ENCODE results near the gene SMIM5. TPM values are rescaled to one million over a fixed set of nuclear protein-coding genes. Genes with fewer than 3 reads are reported as not detected.
A peak's percentile ranks its signal among the peaks of the same experiment; 100 is the strongest.

The SMIM5 gene
- total RNA-seq, 1 donor from 2014 or later: not detected

GRCh38 chr17:75684924-75685323 lies 51.7 kb downstream of the SMIM5 start:
- Mint-ChIP-seq H3K4me3 (no peak overlapping the region), H3K4me1 (peaks cover 3% of the 10 kb centered on the region), H3K36me3 (peaks cover 9% of the 10 kb centered on the region), H3K9me3 (no peaks in the 10 kb centered on the region), H3K27ac (peak overlapping the region; percentile 16), H3K27me3 (ENCODE audit: insufficient read depth, low read depth) (no peaks in the 10 kb centered on the region)
- H3K4me1 ChIP-seq: peaks cover 17% of the 10 kb centered on the region
- TF ChIP-seq EZH2phosphoT487 (IDR thresholded peaks at IDR 0.05) (no peak), EZH2 (IDR thresholded peaks at IDR 0.05) (no peak), CTCF (IDR thresholded peaks at IDR 0.05) (no peak)
- DNase-seq (ENCODE audit: low spot score): no peak
- no peak overlapping the region for H3K4me3 ChIP-seq
- no peak overlapping the region for H3K4me2 ChIP-seq
- H2AFZ ChIP-seq (replicated peaks): no peak overlapping the region
- no peak overlapping the region for H3K27ac ChIP-seq
- H4K20me1 ChIP-seq (ENCODE audit: low read depth): peaks cover 80% of the 10 kb centered on the region
- H3K9me3 ChIP-seq (ENCODE audit: low read depth): no peaks in the 10 kb centered on the region
- no peak overlapping the region for H3K9ac ChIP-seq
- no peaks in the 10 kb centered on the region for H3K27me3 ChIP-seq
- peaks cover 23% of the 10 kb centered on the region for H3F3A ChIP-seq (ENCODE audit: low read depth)
- H3K36me3 ChIP-seq: no peaks in the 10 kb centered on the region
- peaks cover 66% of the 10 kb centered on the region for H3K79me2 ChIP-seq (ENCODE audit: low read depth)

GRCh38 chr17:75685499-75685898 lies 52.3 kb downstream of the SMIM5 start:
- Histone ChIP-seq H3K9ac (no peak overlapping the region), H3K27me3 (no peaks in the 10 kb centered on the region), H3F3A (ENCODE audit: low read depth) (peaks cover 23% of the 10 kb centered on the region), H2AFZ (replicated peaks) (no peak overlapping the region), H4K20me1 (ENCODE audit: low read depth) (peaks cover 82% of the 10 kb centered on the region), H3K4me1 (peaks cover 17% of the 10 kb centered on the region), H3K9me3 (ENCODE audit: low read depth) (no peaks in the 10 kb centered on the region), H3K4me3 (no peak overlapping the region), H3K79me2 (ENCODE audit: low read depth) (peaks cover 72% of the 10 kb centered on the region), H3K4me2 (no peak overlapping the region), H3K36me3 (no peaks in the 10 kb centered on the region), H3K27ac (no peak overlapping the region)
- no peak for DNase-seq (ENCODE audit: low spot score)
- Mint-ChIP-seq H3K27ac (no peak overlapping the region), H3K4me3 (no peak overlapping the region), H3K4me1 (peaks cover 3% of the 10 kb centered on the region), H3K36me3 (peaks cover 9% of the 10 kb centered on the region), H3K27me3 (ENCODE audit: insufficient read depth, low read depth) (no peaks in the 10 kb centered on the region), H3K9me3 (no peaks in the 10 kb centered on the region)
- TF ChIP-seq CTCF (IDR thresholded peaks at IDR 0.05) (no peak), EZH2phosphoT487 (IDR thresholded peaks at IDR 0.05) (no peak), EZH2 (IDR thresholded peaks at IDR 0.05) (no peak)

GRCh38 chr17:75688209-75688825 lies 55.1 kb downstream of the SMIM5 start:
- Mint-ChIP-seq H3K9me3 (no peaks in the 10 kb centered on the region), H3K36me3 (peaks cover 12% of the 10 kb centered on the region), H3K4me3 (no peak overlapping the region), H3K4me1 (peaks cover 27% of the 10 kb centered on the region), H3K27ac (peak overlapping the region; percentile 9), H3K27me3 (ENCODE audit: insufficient read depth, low read depth) (no peaks in the 10 kb centered on the region)
- peak overlapping the region; percentile 36 for H3K27ac ChIP-seq
- no peaks in the 10 kb centered on the region for H3K9me3 ChIP-seq (ENCODE audit: low read depth)
- DNase-seq (ENCODE audit: low spot score): peak; percentile 59
- H3K4me2 ChIP-seq: peak overlapping the region; percentile 46
- TF ChIP-seq CTCF (IDR thresholded peaks at IDR 0.05) (no peak), EZH2 (IDR thresholded peaks at IDR 0.05) (no peak), EZH2phosphoT487 (IDR thresholded peaks at IDR 0.05) (no peak)
- no peaks in the 10 kb centered on the region for H3K36me3 ChIP-seq
- peaks cover 36% of the 10 kb centered on the region for H3F3A ChIP-seq (ENCODE audit: low read depth)
- no peak overlapping the region for H3K9ac ChIP-seq
- H4K20me1 ChIP-seq (ENCODE audit: low read depth): peaks cover 99% of the 10 kb centered on the region
- no peak overlapping the region for H3K4me3 ChIP-seq
- H2AFZ ChIP-seq (replicated peaks): no peak overlapping the region
- H3K4me1 ChIP-seq: peaks cover 36% of the 10 kb centered on the region
- H3K79me2 ChIP-seq (ENCODE audit: low read depth): peaks cover 74% of the 10 kb centered on the region
- H3K27me3 ChIP-seq: no peaks in the 10 kb centered on the region

Measured in neural progenitor cell (in vitro differentiated cells).